Neural cell (in vitro differentiated cells): ENCODE results near the gene SWI5.

ENCODE experiments used
- POLR2AphosphoS5 ChIP-seq: IDR thresholded peaks from 2 replicates; pipeline ENCODE4 v1.6.1; 2012
- TF ChIP-seq, protein P1 (sequence below): fragments of 450-650 bp; IDR thresholded peaks from 2 replicates; pipeline ENCODE4 v1.5.1; 2014; ENCODE audit warnings: antibody characterized with exemption, mild to moderate bottlenecking, moderate library complexity; ENCODE audit not compliant: poor library complexity, severe bottlenecking

DNA sequence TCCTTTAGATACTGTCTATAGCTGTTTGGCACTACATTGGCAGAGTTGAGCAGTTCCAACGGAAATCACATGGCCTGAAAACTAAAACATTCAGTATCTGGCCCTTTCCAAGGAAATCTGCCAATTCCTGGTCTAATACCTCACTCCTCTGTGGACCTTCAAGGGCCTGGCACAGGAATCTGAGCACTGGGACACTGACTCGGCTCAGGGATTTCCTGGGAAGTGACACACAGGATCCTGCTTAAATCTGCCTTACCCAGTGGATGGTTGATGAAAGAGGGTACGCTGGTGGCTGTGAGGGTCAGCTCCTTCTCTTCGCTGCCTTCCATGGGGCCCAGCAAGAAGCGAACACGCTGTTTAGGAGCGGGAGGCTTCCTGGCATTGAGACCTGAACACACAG lies 45.3 kb downstream of the SWI5 start:
- TF ChIP-seq, protein P1, sequence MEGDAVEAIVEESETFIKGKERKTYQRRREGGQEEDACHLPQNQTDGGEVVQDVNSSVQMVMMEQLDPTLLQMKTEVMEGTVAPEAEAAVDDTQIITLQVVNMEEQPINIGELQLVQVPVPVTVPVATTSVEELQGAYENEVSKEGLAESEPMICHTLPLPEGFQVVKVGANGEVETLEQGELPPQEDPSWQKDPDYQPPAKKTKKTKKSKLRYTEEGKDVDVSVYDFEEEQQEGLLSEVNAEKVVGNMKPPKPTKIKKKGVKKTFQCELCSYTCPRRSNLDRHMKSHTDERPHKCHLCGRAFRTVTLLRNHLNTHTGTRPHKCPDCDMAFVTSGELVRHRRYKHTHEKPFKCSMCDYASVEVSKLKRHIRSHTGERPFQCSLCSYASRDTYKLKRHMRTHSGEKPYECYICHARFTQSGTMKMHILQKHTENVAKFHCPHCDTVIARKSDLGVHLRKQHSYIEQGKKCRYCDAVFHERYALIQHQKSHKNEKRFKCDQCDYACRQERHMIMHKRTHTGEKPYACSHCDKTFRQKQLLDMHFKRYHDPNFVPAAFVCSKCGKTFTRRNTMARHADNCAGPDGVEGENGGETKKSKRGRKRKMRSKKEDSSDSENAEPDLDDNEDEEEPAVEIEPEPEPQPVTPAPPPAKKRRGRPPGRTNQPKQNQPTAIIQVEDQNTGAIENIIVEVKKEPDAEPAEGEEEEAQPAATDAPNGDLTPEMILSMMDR: no peak
- TF ChIP-seq POLR2AphosphoS5: no peak
